Stimulated activated CD4-positive, alpha-beta T cell treated with anti-CD3 and anti-CD28 coated beads, TNF-alpha, amount 100 ng/mL, for 24 hours (primary cell): ENCODE results near the gene POLD1.

Source experiments
- DNase-seq, 3 experiments: peaks; one replicate each; pipeline ENCODE4 v3.0.0-alpha.2; 2020; ENCODE audit warnings: low read depth in 3 of 3

Gene POLD1

DNA sequence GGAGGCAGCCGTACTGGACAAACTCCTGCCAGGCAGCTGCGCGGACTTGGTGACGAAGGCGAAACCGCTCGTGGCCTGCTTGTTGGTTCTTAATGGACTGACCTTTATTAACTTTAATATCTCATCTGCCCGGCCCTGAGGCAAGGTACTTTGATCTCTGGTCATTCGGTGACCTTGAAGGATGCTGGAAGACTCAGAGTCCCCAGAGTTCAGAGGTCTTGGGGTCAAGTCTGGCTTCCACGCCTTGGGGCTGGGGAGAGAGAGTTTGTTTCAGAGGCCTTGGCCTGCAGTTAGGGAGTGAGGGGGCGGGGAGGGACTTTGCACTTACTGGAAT is 82.5 kb downstream of the POLD1 start:
- no peak for DNase-seq

DNA sequence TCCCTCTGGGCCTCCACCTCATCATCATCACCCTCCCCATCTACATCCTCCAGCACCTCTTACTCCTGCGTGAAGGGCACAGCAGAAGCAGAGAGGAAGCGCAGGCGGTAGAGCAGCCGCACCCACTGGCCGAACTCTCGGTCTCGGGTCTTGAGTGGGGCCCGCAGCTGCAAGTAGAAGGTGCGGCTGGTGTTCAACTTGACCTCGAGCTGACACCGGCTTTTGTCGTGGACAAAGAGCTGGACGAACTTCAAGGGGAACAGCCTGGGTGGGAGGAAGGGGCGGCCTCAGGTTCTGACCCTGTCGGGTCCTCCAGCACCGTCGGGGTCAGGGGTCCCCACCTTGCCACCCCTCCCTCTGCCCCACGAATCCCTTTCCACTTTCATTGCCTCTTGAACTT is 83.4 kb downstream of the POLD1 start:
- DNase-seq: no peak
